MM.1S (cell line): ENCODE data around the gene CDX1.
A peak's percentile ranks its signal among the peaks of the same experiment; 100 is the strongest.

Source experiments
- DNase-seq: peaks from one replicate; pipeline ENCODE4 v3.0.0-alpha.2; 2015
- H2AFZ ChIP-seq: fragments of 300-600 bp; sonication (generic); 2 replicates; pipeline ENCODE4 v1.6.0; 2016; ENCODE audit warnings: antibody characterized with exemption, low read length
- H3F3A ChIP-seq: fragments of 300-600 bp; sonication (generic); 2 replicates; pipeline ENCODE4 v1.6.1; 2016; ENCODE audit warnings: mild to moderate bottlenecking, antibody characterized with exemption, low read length, moderate library complexity, mixed read lengths; ENCODE audit not compliant: insufficient read depth
- H3K27ac ChIP-seq: fragments of 300-600 bp; sonication (generic); 2 replicates; pipeline ENCODE4 v1.5.1; 2016; ENCODE audit warnings: mild to moderate bottlenecking, low read length
- H3K27me3 ChIP-seq: fragments of 300-600 bp; sonication (generic); replicated peaks from 2 replicates; pipeline ENCODE4 v1.6.0; 2016; ENCODE audit warnings: low read length; ENCODE audit not compliant: insufficient read depth
- H3K36me3 ChIP-seq: fragments of 300-600 bp; sonication (generic); replicated peaks from 2 replicates; pipeline ENCODE4 v1.6.1; 2016; ENCODE audit warnings: mild to moderate bottlenecking, low read length, mixed read lengths; ENCODE audit not compliant: insufficient read depth
- H3K4me1 ChIP-seq: fragments of 300-600 bp; sonication (generic); 2 replicates; pipeline ENCODE4 v1.6.1; 2016; ENCODE audit warnings: low read length, mixed read lengths
- H3K4me2 ChIP-seq: fragments of 300-600 bp; sonication (generic); 2 replicates; pipeline ENCODE4 v1.6.0; 2016; ENCODE audit warnings: low read depth, low read length
- H3K4me3 ChIP-seq: fragments of 300-600 bp; sonication (generic); 2 replicates; pipeline ENCODE4 v1.5.1; 2016; ENCODE audit warnings: low read length, mixed read lengths
- H3K79me2 ChIP-seq: fragments of 300-600 bp; sonication (generic); 2 replicates; pipeline ENCODE4 v1.6.1; 2016; ENCODE audit warnings: mixed run types, low read length, mixed read lengths
- H3K9ac ChIP-seq: fragments of 300-600 bp; sonication (generic); 2 replicates; pipeline ENCODE4 v1.6.1; 2016; ENCODE audit warnings: low read length, mixed read lengths
- H3K9me2 ChIP-seq: fragments of 300-600 bp; sonication (generic); replicated peaks from 2 replicates; pipeline ENCODE4 v1.6.1; 2016; ENCODE audit warnings: mild to moderate bottlenecking, low read length, mixed read lengths; ENCODE audit not compliant: insufficient read depth
- H3K9me3 ChIP-seq: fragments of 300-600 bp; sonication (generic); replicated peaks from 2 replicates; pipeline ENCODE4 v1.6.1; 2016; ENCODE audit warnings: mild to moderate bottlenecking, low read length, mixed read lengths; ENCODE audit not compliant: insufficient read depth
- H4K20me1 ChIP-seq: fragments of 300-600 bp; sonication (generic); 2 replicates; pipeline ENCODE4 v1.6.1; 2016; ENCODE audit warnings: mild to moderate bottlenecking, low read length, moderate library complexity, mixed read lengths; ENCODE audit not compliant: insufficient read depth
- EZH2 ChIP-seq: fragments of 300-600 bp; sonication (generic); optimal IDR thresholded peaks from 2 replicates; pipeline ENCODE3; 2017; ENCODE audit warnings: low read depth, mild to moderate bottlenecking, antibody characterized with exemption, low read length, mixed read lengths
- EZH2phosphoT487 ChIP-seq: fragments of 300-600 bp; sonication (generic); IDR thresholded peaks from 2 replicates; pipeline ENCODE4 v1.6.1; 2018; ENCODE audit warnings: antibody characterized with exemption, low read length
- TF ChIP-seq, protein P1 (sequence below): fragments of 300-600 bp; sonication (generic); IDR thresholded peaks from 2 replicates; pipeline ENCODE4 v1.5.1; 2016; ENCODE audit warnings: antibody characterized with exemption, low read length, mixed read lengths

The CDX1 gene

DNA sequence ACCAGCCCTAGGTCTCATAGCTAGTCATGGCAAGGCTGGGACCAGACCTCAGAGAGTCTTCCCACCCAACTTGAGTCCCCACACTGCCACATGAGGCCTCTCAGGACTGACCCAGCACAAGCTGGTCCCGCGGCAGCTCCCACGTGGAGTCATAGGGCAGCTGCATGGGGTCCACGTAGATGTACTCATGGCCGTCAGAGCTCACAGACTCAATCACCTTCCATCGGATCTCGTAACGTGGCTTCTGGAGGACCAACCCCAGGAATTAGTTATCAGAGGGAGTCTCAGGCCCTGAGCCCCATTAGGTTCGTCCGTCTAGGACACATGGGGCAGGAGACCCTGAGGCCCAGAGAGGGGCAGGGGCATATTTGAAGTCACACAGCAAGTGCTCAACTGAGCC, 41.2 kb upstream of the CDX1 start:
- no peak for TF ChIP-seq EZH2
- Histone ChIP-seq H3F3A (no peaks in the 10 kb centered on the region), H3K27ac (no peak overlapping the region), H3K4me2 (no peak overlapping the region), H3K9me3 (no peaks in the 10 kb centered on the region), H2AFZ (no peak overlapping the region), H4K20me1 (no peaks in the 10 kb centered on the region), H3K4me3 (no peak overlapping the region), H3K79me2 (no peaks in the 10 kb centered on the region), H3K36me3 (no peaks in the 10 kb centered on the region), H3K9me2 (no peaks in the 10 kb centered on the region), H3K9ac (no peak overlapping the region), H3K4me1 (no peaks in the 10 kb centered on the region), H3K27me3 (no peaks in the 10 kb centered on the region)
- no peak for DNase-seq

DNA sequence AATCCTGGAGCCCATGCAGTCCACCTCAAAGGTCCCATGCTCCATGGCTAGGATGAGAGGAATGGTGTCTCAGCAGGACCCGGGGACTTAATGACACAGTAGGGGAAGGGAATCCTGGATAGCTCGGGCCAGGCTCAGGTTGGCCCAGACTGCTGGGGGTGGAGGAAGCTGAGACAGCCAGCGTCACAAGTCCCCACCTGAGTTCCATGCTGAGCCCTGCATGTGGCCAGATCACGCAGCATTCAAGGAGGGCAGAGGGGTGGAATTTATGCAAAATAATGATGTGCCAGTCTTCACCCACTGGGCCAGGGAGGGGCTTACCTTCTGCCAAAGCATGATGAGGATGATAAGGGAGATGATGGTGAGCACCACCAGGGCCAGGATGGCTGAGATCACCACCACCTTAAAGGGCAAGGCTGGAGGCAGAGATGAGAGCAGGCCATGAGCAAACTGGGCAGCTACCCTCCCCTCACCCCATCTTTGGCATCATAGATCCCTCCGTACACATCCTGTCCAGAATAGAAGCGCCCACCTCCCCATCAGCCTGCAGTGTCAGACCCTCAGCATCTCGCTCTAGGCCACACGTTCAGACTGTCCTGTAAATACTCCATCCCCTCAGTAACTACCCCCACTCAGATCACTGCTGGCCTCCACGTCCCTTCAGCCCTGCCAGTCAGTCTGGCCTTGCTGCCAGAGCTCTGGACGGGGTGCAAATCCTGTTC, 40.2 kb upstream of the CDX1 start:
- Histone ChIP-seq H3F3A (no peaks in the 10 kb centered on the region), H4K20me1 (no peaks in the 10 kb centered on the region), H3K4me3 (no peak overlapping the region), H3K4me1 (no peaks in the 10 kb centered on the region), H3K9me2 (no peaks in the 10 kb centered on the region), H3K27me3 (no peaks in the 10 kb centered on the region), H3K9me3 (no peaks in the 10 kb centered on the region), H3K27ac (no peak overlapping the region), H3K79me2 (no peaks in the 10 kb centered on the region), H3K36me3 (no peaks in the 10 kb centered on the region), H3K4me2 (no peak overlapping the region), H3K9ac (no peak overlapping the region), H2AFZ (no peak overlapping the region)
- no peak for DNase-seq
- no peak for TF ChIP-seq EZH2
- TF ChIP-seq EZH2phosphoT487 = no peak
- TF ChIP-seq, protein P1, sequence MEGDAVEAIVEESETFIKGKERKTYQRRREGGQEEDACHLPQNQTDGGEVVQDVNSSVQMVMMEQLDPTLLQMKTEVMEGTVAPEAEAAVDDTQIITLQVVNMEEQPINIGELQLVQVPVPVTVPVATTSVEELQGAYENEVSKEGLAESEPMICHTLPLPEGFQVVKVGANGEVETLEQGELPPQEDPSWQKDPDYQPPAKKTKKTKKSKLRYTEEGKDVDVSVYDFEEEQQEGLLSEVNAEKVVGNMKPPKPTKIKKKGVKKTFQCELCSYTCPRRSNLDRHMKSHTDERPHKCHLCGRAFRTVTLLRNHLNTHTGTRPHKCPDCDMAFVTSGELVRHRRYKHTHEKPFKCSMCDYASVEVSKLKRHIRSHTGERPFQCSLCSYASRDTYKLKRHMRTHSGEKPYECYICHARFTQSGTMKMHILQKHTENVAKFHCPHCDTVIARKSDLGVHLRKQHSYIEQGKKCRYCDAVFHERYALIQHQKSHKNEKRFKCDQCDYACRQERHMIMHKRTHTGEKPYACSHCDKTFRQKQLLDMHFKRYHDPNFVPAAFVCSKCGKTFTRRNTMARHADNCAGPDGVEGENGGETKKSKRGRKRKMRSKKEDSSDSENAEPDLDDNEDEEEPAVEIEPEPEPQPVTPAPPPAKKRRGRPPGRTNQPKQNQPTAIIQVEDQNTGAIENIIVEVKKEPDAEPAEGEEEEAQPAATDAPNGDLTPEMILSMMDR = no peak

DNA sequence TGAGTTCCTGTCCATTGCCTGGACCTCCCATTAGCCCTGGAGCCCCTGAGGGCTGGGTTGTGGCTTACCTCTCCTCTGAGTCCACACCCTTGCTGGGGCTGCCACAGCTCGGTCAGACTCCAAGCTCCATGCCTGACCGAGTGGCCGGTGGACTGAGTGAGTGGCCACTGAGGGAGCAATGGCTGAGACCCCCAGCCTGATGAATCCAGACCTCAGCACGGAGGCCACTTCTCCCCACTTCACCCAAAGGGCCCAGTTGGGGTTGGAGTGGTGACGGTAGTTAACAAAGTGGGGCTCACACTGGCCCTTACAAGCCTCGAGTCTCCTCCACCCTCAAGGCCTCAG, 39.7 kb upstream of the CDX1 start:
- no peaks in the 10 kb centered on the region for H3F3A ChIP-seq
- H3K9me2 ChIP-seq = no peaks in the 10 kb centered on the region
- DNase-seq = no peak
- H3K4me2 ChIP-seq = no peak overlapping the region
- no peak overlapping the region for H3K27ac ChIP-seq
- H3K9ac ChIP-seq = no peak overlapping the region
- no peak overlapping the region for H3K4me3 ChIP-seq
- no peaks in the 10 kb centered on the region for H3K36me3 ChIP-seq
- H3K4me1 ChIP-seq = no peaks in the 10 kb centered on the region
- no peaks in the 10 kb centered on the region for H3K79me2 ChIP-seq
- TF ChIP-seq, protein P1 = no peak
- TF ChIP-seq EZH2phosphoT487 = no peak
- TF ChIP-seq EZH2 = no peak
- H4K20me1 ChIP-seq = no peaks in the 10 kb centered on the region
- H3K27me3 ChIP-seq = no peaks in the 10 kb centered on the region
- no peak overlapping the region for H2AFZ ChIP-seq
- H3K9me3 ChIP-seq = no peaks in the 10 kb centered on the region

DNA sequence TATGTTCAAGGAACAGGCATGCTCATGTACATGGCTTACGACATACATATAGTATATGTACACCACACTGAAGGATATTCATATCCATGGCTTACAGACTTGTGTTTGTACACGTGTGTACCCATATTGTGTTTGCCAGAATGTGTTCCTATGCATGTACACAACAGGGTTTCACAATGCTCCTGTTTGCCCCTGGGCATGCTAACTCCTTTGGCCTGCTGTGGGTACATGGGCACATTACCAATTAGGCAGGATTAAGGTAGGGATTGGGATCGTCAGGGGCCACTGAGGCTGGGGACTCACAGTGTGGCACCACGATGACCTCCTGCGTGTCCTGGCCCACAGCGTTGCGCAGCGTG, 37.1 kb upstream of the CDX1 start:
- no peaks in the 10 kb centered on the region for H3K27me3 ChIP-seq
- peak overlapping the region; percentile 66 for H3K4me2 ChIP-seq
- no peak overlapping the region for H3K27ac ChIP-seq
- H3K9ac ChIP-seq = no peak overlapping the region
- no peaks in the 10 kb centered on the region for H3K9me3 ChIP-seq
- H3K9me2 ChIP-seq = no peaks in the 10 kb centered on the region
- H4K20me1 ChIP-seq = no peaks in the 10 kb centered on the region
- no peaks in the 10 kb centered on the region for H3K79me2 ChIP-seq
- H3F3A ChIP-seq = no peaks in the 10 kb centered on the region
- TF ChIP-seq EZH2phosphoT487 = no peak
- no peak for TF ChIP-seq EZH2
- TF ChIP-seq, protein P1 = no peak
- H3K4me3 ChIP-seq = peak overlapping the region; percentile 21; the same call in 1 of the 2 replicates
- DNase-seq = no peak
- H3K36me3 ChIP-seq = no peaks in the 10 kb centered on the region
- peak overlapping the region; percentile 60 for H2AFZ ChIP-seq
- H3K4me1 ChIP-seq = no peaks in the 10 kb centered on the region
